Psoas muscle (tissue), 8 donors: ENCODE data around the gene FARP1. TPM values are rescaled to one million over a fixed set of nuclear protein-coding genes. Genes with fewer than 3 reads are reported as not detected.
A peak's percentile ranks its signal among the peaks of the same experiment; 100 is the strongest.

Experiments used
- ATAC-seq, 4 donors: fragments of 200-7000 bp; cut with Tn5 transposase; one replicate each; pipeline ENCODE4 v1.9.1; 2020; ENCODE audit warnings: moderate library complexity in 3 of 4, mild to moderate bottlenecking in 2 of 4
- DNase-seq, 2 donors: peaks; one replicate each; pipeline ENCODE4 v3.0.0-alpha.2; 2020
- H3K27ac ChIP-seq: fragments of 200-600 bp; one replicate; pipeline ENCODE4 v1.8.0; 2022
- H3K27me3 ChIP-seq, 3 donors: fragments of 200-600 bp in 1 of 3; one replicate each; pipeline versions ENCODE4 v1.6.1 to v1.8.0; 2013 to 2022; ENCODE audit warnings: low read length in 2 of 3, mild to moderate bottlenecking in 2 of 3, moderate library complexity in 1 of 3; ENCODE audit not compliant: insufficient read depth in 3 of 3
- H3K36me3 ChIP-seq, 2 donors: fragments of 200-600 bp in 1 of 2; one replicate each; pipeline versions ENCODE4 v1.6.1 to v1.8.0; 2013 to 2022; ENCODE audit warnings: low read depth in 1 of 2, mild to moderate bottlenecking in 1 of 2, moderate library complexity in 1 of 2; ENCODE audit not compliant: insufficient read depth in 1 of 2
- H3K4me1 ChIP-seq: fragments of 200-600 bp; one replicate; pipeline ENCODE4 v1.8.0; 2022
- H3K4me3 ChIP-seq: fragments of 200-600 bp; one replicate; pipeline ENCODE4 v1.8.0; 2022; ENCODE audit warnings: mild to moderate bottlenecking
- H3K9me3 ChIP-seq: fragments of 200-600 bp; one replicate; pipeline ENCODE4 v1.8.0; 2022
- WGBS, 3 donors: extraction: QIAGEN DNeasy Blood & Tissue Kit; methylation state at CpG; one replicate each; pipeline versions ENCODE4 v1.1.6 to v1.1.7; 2013; 5-methylcytosine and 5-hydroxymethylcytosine counted together
- intact Hi-C, 2 donors: fragments of 100-400 bp; cut with DNase I; formaldehyde crosslinking; loops; one replicate each; pipeline versions ENCODE4 v1.11.0 to v1.14.2; 2022
- polyA plus RNA-seq, 3 donors: library from polyadenylated mRNA; stranded (reverse); fragments of 200-250 nt; gene quantifications; one replicate each; pipeline ENCODE4 v1.2.3, GENCODE V29; 2013
- total RNA-seq, 4 donors: library from RNA; stranded (reverse); fragmentation: NEBNext Ultra II Directional in 2 of 4; extraction: Animal tissue kit (Norgen Biotek cat#: 25700) in 2 of 4; gene quantifications; one replicate each; pipeline versions ENCODE4 v1.2.1 to v1.2.4, GENCODE V29; 2021 to 2023
- TF ChIP-seq, protein P1 (sequence below): fragments of 200-600 bp; IDR thresholded peaks from one replicate; pipeline ENCODE4 v1.8.0; 2022; ENCODE audit warnings: antibody characterized with exemption
- donor health status: healthy with polysubstance abuse.
- donor health status: DM: no; HTN: no; CAD: no; lungs with moderate emphysema.
- donor health status: Bipolar disorder and iron deficiency.
- donor health status: healthy.
- donor health status: DM: yes; HTN: yes; CAD: no.
- donor health status: DM: no; HTN: no; CAD: no.
- donor health status: DM: no; HTN: no; CAD: no.
- donor health status: DM: yes; HTN: yes; CAD: no.

The FARP1 gene
- total and polyA plus RNA-seq, 7 donors, result 5.7 to 19.4 (median 9.2) TPM

DNA sequence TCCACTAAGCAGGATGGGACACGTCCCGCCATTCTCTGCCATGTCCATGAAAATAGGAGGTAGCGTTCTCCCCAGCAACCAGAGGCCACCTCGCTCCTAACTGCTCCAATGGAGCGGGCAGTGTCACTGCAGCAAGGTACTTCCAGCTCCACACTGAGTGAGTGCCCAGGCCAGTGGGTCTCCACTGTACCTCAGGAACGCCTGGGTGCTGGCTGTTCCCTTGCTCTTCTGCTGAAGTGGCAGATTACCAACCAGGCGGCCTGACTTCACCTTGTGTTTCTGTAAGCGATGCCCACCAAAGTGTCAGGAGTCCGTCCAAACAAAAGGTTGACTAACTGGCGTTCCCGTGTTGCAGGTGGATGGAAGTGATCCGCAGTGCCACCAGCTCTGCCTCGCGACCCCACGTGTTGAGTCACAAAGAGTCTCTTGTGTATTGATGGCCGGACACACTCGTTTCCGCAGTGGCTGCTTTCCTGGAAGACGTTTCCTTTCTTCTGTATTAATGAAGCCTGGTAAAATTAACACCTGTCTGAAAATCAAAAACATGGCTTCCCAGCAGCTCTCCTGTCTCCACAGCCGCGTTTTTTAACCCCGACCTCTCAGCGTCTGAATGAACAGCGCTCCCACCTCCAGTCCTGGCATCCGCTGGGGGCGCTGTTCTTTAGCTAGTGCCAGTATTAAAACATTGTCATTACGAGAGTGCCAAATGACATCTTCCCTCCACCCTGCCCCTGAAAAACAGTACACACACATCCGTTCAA, 305.2 kb downstream of the FARP1 start:
- H3K4me1 ChIP-seq, result peaks cover 22% of the 10 kb centered on the region
- TF ChIP-seq, protein P1, sequence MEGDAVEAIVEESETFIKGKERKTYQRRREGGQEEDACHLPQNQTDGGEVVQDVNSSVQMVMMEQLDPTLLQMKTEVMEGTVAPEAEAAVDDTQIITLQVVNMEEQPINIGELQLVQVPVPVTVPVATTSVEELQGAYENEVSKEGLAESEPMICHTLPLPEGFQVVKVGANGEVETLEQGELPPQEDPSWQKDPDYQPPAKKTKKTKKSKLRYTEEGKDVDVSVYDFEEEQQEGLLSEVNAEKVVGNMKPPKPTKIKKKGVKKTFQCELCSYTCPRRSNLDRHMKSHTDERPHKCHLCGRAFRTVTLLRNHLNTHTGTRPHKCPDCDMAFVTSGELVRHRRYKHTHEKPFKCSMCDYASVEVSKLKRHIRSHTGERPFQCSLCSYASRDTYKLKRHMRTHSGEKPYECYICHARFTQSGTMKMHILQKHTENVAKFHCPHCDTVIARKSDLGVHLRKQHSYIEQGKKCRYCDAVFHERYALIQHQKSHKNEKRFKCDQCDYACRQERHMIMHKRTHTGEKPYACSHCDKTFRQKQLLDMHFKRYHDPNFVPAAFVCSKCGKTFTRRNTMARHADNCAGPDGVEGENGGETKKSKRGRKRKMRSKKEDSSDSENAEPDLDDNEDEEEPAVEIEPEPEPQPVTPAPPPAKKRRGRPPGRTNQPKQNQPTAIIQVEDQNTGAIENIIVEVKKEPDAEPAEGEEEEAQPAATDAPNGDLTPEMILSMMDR, result no peak
- no peak overlapping the region for H3K27ac ChIP-seq

GRCh38 chr13:98448642-98448928, 305.7 kb downstream of the FARP1 start:
- DNase-seq (no peak), ATAC-seq (no peak)
- H3K4me1 ChIP-seq, result peaks cover 22% of the 10 kb centered on the region
- WGBS, 3 donors, result 80 to 96% (median 90%) methylated on average over 5 of the region's 5 CpGs
- TF ChIP-seq, protein P1, result no peak
- peaks cover 0 to 42% of the 10 kb centered on the region in 2 donors for H3K36me3 ChIP-seq
- no peak overlapping the region for H3K27ac ChIP-seq
- no peaks in the 10 kb centered on the region for H3K9me3 ChIP-seq
- no peaks in the 10 kb centered on the region for H3K27me3 ChIP-seq
- intact Hi-C loops, result loop anchor here (5.0 to 10.0 kb wide), 4 partner anchors 129 to 396 kb away; partner anchors contain the start of gene STK24 (in 1 of the 2)
- H3K4me3 ChIP-seq, result no peak overlapping the region

More for the DNA sequence above, 305.2 kb downstream of the FARP1 start:
- intact Hi-C loops, result loop anchor here (5.0 to 10.0 kb wide), 4 partner anchors 129 to 397 kb away; partner anchors contain the start of gene STK24 (in 1 of the 2)
- H3K36me3 ChIP-seq, result peaks cover 0 to 40% of the 10 kb centered on the region in 2 donors
- ATAC-seq (peak in 1 of 4 donors; percentile 33), DNase-seq (peak in 1 of 2 donors; percentile 67)
- H3K27me3 ChIP-seq, result no peaks in the 10 kb centered on the region
- WGBS, 3 donors, result 49 to 68% (median 67%) methylated on average over 28 of the region's 28 CpGs
- H3K4me3 ChIP-seq, result no peak overlapping the region
- no peaks in the 10 kb centered on the region for H3K9me3 ChIP-seq

DNA sequence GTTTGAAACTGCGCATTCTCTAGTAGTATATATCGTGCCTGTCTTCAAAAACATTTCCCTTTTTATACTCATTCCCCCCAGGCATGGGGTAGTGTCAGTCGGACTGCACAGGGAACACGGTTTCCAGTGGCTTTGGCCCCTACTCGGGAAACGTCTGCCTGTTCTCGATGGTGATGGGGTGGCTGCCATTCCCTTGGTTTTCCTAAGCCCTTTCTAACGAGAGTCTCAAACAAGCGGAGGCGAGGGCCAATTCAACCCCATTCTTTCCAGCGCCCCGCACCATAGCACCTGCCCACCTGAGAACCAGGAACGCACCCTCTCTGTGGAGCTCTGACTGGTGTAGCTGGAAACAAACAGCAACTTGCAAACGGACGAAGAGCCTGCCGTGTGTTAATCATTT, 306.4 kb downstream of the FARP1 start:
- 92 to 96% (median 96%) methylated on average over 16 of the region's 16 CpGs for WGBS, 3 donors
- ATAC-seq (no peak), DNase-seq (no peak)
- intact Hi-C loops, result loop anchor here (5.0 to 10.0 kb wide), 4 partner anchors 128 to 396 kb away; partner anchors contain the start of gene STK24 (in 1 of the 2)
- no peaks in the 10 kb centered on the region for H3K27me3 ChIP-seq
- peaks cover 22% of the 10 kb centered on the region for H3K4me1 ChIP-seq
- TF ChIP-seq, protein P1, result no peak
- no peak overlapping the region for H3K27ac ChIP-seq
- H3K36me3 ChIP-seq, result peaks cover 0 to 42% of the 10 kb centered on the region in 2 donors
- no peaks in the 10 kb centered on the region for H3K9me3 ChIP-seq
- H3K4me3 ChIP-seq, result no peak overlapping the region

GRCh38 chr13:98450026-98450425, 307.1 kb downstream of the FARP1 start:
- Histone ChIP-seq H3K4me1 (peaks cover 28% of the 10 kb centered on the region), H3K36me3 (peaks cover 0 to 42% of the 10 kb centered on the region in 2 donors), H3K4me3 (no peak overlapping the region), H3K9me3 (no peaks in the 10 kb centered on the region), H3K27me3 (no peaks in the 10 kb centered on the region), H3K27ac (peak overlapping the region; percentile 58)
- WGBS, 3 donors, result 45 to 83% (median 56%) methylated on average over 1 of the region's 1 CpG
- intact Hi-C loops, result no loop called here
- TF ChIP-seq, protein P1, result no peak
- ATAC-seq (no peak), DNase-seq (no peak)
